HepG2 (cell line): ENCODE data around the gene S100A8. TPM values are rescaled to one million over a fixed set of nuclear protein-coding genes. Genes with fewer than 3 reads are reported as not detected.
A peak's percentile ranks its signal among the peaks of the same experiment; 100 is the strongest.

Experiments used
- BATF2 ChIP-seq: sonication (generic); formaldehyde crosslinking; IDR thresholded peaks from 2 replicates; pipeline ENCODE4 v1.8.0; 2022; ENCODE audit warnings: mild to moderate bottlenecking, missing genetic modification reagents, moderate library complexity
- HMG20A ChIP-seq: IDR thresholded peaks from 2 replicates; pipeline ENCODE4 v1.6.1; 2016; ENCODE audit warnings: borderline replicate concordance
- NR1H2 ChIP-seq: sonication (generic); formaldehyde crosslinking; IDR thresholded peaks from 2 replicates; pipeline ENCODE4 v1.8.1; 2022; ENCODE audit warnings: low read depth, missing genetic modification reagents, borderline replicate concordance
- NR2F1 ChIP-seq, 2 experiments: fragments of 450-650 bp in 1 of 2; formaldehyde crosslinking in 1 of 2; IDR thresholded peaks; 2 replicates each; pipeline versions ENCODE4 v1.5.0 to v1.6.1; 2016 to 2020; ENCODE audit warnings: mild to moderate bottlenecking in 1 of 2, missing compliant biosample characterization in 1 of 2, missing genetic modification reagents in 1 of 2, moderate library complexity in 1 of 2
- PHF8 ChIP-seq: sonication (generic); formaldehyde crosslinking; IDR thresholded peaks from 2 replicates; pipeline ENCODE4 v1.5.0; 2020; ENCODE audit warnings: missing genetic modification reagents
- SNAPC2 ChIP-seq: sonication (generic); formaldehyde crosslinking; IDR thresholded peaks from 2 replicates; pipeline ENCODE4 v1.8.1; 2022; ENCODE audit warnings: mild to moderate bottlenecking, missing genetic modification reagents
- SP5 ChIP-seq: IDR thresholded peaks from 2 replicates; pipeline ENCODE4 v1.6.1; 2016; ENCODE audit warnings: low read depth, borderline replicate concordance
- U2AF1 ChIP-seq: fragments of 200-400 bp; formaldehyde crosslinking; optimal IDR thresholded peaks from 2 replicates; pipeline ENCODE3; 2017; ENCODE audit warnings: mild to moderate bottlenecking, low read depth, low read length
- YEATS4 ChIP-seq: sonication (generic); formaldehyde crosslinking; IDR thresholded peaks from 2 replicates; pipeline ENCODE4 v1.4.0; 2020; ENCODE audit warnings: missing genetic modification reagents, borderline replicate concordance
- ZNF296 ChIP-seq: sonication (generic); formaldehyde crosslinking; conservative IDR thresholded peaks from 2 replicates; pipeline ENCODE4 v1.5.0; 2020; ENCODE audit warnings: mild to moderate bottlenecking, missing genetic modification reagents
- ZNF792 ChIP-seq: IDR thresholded peaks from 2 replicates; pipeline ENCODE4 v1.6.1; 2016
- ZNF891 ChIP-seq: sonication (generic); formaldehyde crosslinking; IDR thresholded peaks from 2 replicates; pipeline ENCODE4 v1.5.0; 2020; ENCODE audit warnings: mild to moderate bottlenecking, missing genetic modification reagents
- ZSCAN29 ChIP-seq: sonication (generic); formaldehyde crosslinking; conservative IDR thresholded peaks from 2 replicates; pipeline ENCODE4 v1.4.0; 2020; ENCODE audit warnings: mild to moderate bottlenecking, missing genetic modification reagents
- ZSCAN30 ChIP-seq: sonication (generic); formaldehyde crosslinking; IDR thresholded peaks from 2 replicates; pipeline ENCODE4 v1.5.0; 2020; ENCODE audit warnings: mild to moderate bottlenecking, missing genetic modification reagents
- polyA plus RNA-seq, 8 experiments: library from polyadenylated mRNA; depleted of rRNA in 3 of 8; stranded (reverse) in 7 of 8; unstranded in 1 of 8; fragments of >200 nt; fragmentation: Illumina TruSeq in 4 of 8; extraction: Trizol in 4 of 8; gene quantifications; 2 replicates each; pipeline versions ENCODE4 v1.2.1 to v1.2.3, GENCODE V29; 2011 to 2016; ENCODE audit warnings: low read depth in 4 of 8, missing spikeins in 1 of 8, mixed read lengths in 1 of 8; ENCODE audit not compliant: insufficient read depth in 1 of 8
- total RNA-seq, 5 experiments: library from RNA; depleted of rRNA; stranded (reverse); fragments of >200 nt; fragmentation: Illumina TruSeq; extraction: Trizol; gene quantifications; 2 replicates each; pipeline ENCODE4 v1.2.3, GENCODE V29; 2016; ENCODE audit warnings: low read depth in 1 of 5
- TF ChIP-seq, protein P1 (sequence below), 2 experiments: sonication (generic) in 1 of 2; formaldehyde crosslinking in 1 of 2; IDR thresholded peaks; 2 replicates each; pipeline versions ENCODE4 v1.5.1 to v1.6.1; 2011 to 2020; ENCODE audit warnings: borderline replicate concordance in 1 of 2, low read depth in 1 of 2, low read length in 1 of 2, mild to moderate bottlenecking in 1 of 2, missing genetic modification reagents in 1 of 2, moderate library complexity in 1 of 2
- TF ChIP-seq, protein P2 (sequence below): sonication (generic); formaldehyde crosslinking; IDR thresholded peaks from 2 replicates; pipeline ENCODE4 v1.5.1; 2020; ENCODE audit warnings: mild to moderate bottlenecking, moderate library complexity, missing genetic modification reagents
- TF ChIP-seq, protein P3 (sequence below): sonication (generic); formaldehyde crosslinking; IDR thresholded peaks from 2 replicates; pipeline ENCODE4 v1.4.0; 2020; ENCODE audit warnings: missing genetic modification reagents
- TF ChIP-seq, protein P4 (sequence below): sonication (generic); formaldehyde crosslinking; conservative IDR thresholded peaks from 2 replicates; pipeline ENCODE4 v1.8.1; 2023; ENCODE audit warnings: missing genetic modification reagents
- TF ChIP-seq, protein P5 (sequence below): fragments of 450-650 bp; IDR thresholded peaks from 2 replicates; pipeline ENCODE4 v1.6.1; 2017

Gene S100A8
- total and polyA plus RNA-seq, 2 of the 13 experiments (the other 11 are each of a cell fraction or from before 2014, with no cell fraction given), result not detected

DNA sequence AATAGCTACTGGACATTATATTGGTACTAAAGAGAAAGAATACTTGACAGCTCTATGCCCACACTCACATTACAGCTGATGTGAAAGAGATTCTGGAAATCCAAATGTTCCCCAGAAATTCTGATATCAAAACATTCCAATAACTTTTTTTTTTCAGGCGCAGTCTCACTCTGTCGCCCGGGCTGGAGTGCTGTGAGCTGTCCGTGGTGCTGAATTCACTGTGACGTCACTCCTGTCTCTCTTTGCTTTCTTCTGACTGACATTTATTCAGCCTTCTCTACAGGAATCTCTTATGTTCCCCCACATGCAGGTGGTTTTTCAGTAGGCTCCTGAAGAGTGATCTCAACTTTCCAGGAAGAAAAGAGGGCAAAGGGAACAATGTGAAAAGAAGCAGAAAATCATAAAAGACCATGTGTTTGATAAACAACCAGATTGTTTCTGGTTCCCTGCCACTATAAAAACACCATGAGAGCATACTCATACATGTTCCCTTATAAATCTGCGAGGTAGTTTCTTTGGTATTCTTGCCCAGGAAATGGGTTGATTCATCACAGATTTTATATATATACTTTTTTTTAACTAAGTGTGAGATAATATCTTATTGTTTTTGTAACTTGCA, 31.7 kb upstream of the S100A8 start (continued):
- TF ChIP-seq, protein P1, sequence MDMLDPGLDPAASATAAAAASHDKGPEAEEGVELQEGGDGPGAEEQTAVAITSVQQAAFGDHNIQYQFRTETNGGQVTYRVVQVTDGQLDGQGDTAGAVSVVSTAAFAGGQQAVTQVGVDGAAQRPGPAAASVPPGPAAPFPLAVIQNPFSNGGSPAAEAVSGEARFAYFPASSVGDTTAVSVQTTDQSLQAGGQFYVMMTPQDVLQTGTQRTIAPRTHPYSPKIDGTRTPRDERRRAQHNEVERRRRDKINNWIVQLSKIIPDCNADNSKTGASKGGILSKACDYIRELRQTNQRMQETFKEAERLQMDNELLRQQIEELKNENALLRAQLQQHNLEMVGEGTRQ (IDR thresholded peaks at IDR 0.05; ENCODE audit: low read depth, low read length), result no peak
- TF ChIP-seq, protein P1 (CRISPR knock-in tag; IDR thresholded peaks at IDR 0.05; ENCODE audit: borderline replicate concordance), result no peak
- TF ChIP-seq SP5 (CRISPR knock-in tag) (no peak), NR2F1 (CRISPR knock-in tag; IDR thresholded peaks at IDR 0.05) (no peak), ZSCAN29 (CRISPR knock-in tag) (no peak), HMG20A (CRISPR knock-in tag) (no peak), ZNF891 (CRISPR knock-in tag) (no peak), SNAPC2 (CRISPR knock-in tag) (0 out of 2 replicates have a peak, but pooled peaks have one; percentile 40), NR1H2 (CRISPR knock-in tag) (no peak), PHF8 (CRISPR knock-in tag) (no peak), U2AF1 (no peak), ZNF792 (CRISPR knock-in tag) (peak; percentile 72; the same call in 1 of the 2 replicates), ZNF296 (CRISPR knock-in tag) (no peak), YEATS4 (CRISPR knock-in tag) (no peak), BATF2 (CRISPR knock-in tag) (no peak), ZSCAN30 (no peak)
- TF ChIP-seq, protein P2, sequence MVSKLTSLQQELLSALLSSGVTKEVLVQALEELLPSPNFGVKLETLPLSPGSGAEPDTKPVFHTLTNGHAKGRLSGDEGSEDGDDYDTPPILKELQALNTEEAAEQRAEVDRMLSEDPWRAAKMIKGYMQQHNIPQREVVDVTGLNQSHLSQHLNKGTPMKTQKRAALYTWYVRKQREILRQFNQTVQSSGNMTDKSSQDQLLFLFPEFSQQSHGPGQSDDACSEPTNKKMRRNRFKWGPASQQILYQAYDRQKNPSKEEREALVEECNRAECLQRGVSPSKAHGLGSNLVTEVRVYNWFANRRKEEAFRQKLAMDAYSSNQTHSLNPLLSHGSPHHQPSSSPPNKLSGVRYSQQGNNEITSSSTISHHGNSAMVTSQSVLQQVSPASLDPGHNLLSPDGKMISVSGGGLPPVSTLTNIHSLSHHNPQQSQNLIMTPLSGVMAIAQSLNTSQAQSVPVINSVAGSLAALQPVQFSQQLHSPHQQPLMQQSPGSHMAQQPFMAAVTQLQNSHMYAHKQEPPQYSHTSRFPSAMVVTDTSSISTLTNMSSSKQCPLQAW (CRISPR knock-in tag), result no peak
- TF ChIP-seq, protein P3, sequence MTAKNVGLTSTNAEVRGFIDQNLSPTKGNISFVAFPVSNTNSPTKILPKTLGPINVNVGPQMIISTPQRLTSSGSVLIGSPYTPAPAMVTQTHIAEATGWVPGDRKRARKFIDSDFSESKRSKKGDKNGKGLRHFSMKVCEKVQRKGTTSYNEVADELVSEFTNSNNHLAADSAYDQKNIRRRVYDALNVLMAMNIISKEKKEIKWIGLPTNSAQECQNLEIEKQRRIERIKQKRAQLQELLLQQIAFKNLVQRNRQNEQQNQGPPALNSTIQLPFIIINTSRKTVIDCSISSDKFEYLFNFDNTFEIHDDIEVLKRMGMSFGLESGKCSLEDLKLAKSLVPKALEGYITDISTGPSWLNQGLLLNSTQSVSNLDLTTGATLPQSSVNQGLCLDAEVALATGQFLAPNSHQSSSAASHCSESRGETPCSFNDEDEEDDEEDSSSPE, result no peak
- TF ChIP-seq, protein P4, sequence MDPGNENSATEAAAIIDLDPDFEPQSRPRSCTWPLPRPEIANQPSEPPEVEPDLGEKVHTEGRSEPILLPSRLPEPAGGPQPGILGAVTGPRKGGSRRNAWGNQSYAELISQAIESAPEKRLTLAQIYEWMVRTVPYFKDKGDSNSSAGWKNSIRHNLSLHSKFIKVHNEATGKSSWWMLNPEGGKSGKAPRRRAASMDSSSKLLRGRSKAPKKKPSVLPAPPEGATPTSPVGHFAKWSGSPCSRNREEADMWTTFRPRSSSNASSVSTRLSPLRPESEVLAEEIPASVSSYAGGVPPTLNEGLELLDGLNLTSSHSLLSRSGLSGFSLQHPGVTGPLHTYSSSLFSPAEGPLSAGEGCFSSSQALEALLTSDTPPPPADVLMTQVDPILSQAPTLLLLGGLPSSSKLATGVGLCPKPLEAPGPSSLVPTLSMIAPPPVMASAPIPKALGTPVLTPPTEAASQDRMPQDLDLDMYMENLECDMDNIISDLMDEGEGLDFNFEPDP (CRISPR knock-in tag), result no peak
- TF ChIP-seq, protein P5, sequence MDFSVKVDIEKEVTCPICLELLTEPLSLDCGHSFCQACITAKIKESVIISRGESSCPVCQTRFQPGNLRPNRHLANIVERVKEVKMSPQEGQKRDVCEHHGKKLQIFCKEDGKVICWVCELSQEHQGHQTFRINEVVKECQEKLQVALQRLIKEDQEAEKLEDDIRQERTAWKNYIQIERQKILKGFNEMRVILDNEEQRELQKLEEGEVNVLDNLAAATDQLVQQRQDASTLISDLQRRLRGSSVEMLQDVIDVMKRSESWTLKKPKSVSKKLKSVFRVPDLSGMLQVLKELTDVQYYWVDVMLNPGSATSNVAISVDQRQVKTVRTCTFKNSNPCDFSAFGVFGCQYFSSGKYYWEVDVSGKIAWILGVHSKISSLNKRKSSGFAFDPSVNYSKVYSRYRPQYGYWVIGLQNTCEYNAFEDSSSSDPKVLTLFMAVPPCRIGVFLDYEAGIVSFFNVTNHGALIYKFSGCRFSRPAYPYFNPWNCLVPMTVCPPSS, result no peak
